Measurements from ENCODE around the gene MED9. TPM values are rescaled to one million over a fixed set of nuclear protein-coding genes. Genes with fewer than 3 reads are reported as not detected.
A peak's percentile ranks its signal among the peaks of the same experiment; 100 is the strongest.

Gene MED9
- total RNA-seq, 2 donors from 2014 or later, result 4.9 to 7.8 TPM

- ATAC-seq, result no peak
- DNase-seq, result no peak
- Histone ChIP-seq H3K4me3 (no peak overlapping the region), H3K9me3 (no peaks in the 10 kb centered on the region), H3K27me3 (no peaks in the 10 kb centered on the region), H3K4me1 (peaks cover 16% of the 10 kb centered on the region), H3K36me3 (replicated peaks in 1 of 2; ENCODE audit: insufficient read depth in 1 of 2, low read depth in 2 of 2) (no peaks in the 10 kb centered on the region), H3K27ac (no peak overlapping the region)
- TF ChIP-seq, protein P1, sequence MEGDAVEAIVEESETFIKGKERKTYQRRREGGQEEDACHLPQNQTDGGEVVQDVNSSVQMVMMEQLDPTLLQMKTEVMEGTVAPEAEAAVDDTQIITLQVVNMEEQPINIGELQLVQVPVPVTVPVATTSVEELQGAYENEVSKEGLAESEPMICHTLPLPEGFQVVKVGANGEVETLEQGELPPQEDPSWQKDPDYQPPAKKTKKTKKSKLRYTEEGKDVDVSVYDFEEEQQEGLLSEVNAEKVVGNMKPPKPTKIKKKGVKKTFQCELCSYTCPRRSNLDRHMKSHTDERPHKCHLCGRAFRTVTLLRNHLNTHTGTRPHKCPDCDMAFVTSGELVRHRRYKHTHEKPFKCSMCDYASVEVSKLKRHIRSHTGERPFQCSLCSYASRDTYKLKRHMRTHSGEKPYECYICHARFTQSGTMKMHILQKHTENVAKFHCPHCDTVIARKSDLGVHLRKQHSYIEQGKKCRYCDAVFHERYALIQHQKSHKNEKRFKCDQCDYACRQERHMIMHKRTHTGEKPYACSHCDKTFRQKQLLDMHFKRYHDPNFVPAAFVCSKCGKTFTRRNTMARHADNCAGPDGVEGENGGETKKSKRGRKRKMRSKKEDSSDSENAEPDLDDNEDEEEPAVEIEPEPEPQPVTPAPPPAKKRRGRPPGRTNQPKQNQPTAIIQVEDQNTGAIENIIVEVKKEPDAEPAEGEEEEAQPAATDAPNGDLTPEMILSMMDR (IDR thresholded peaks at IDR 0.05), result no peak
- TF ChIP-seq POLR2A (IDR thresholded peaks at IDR 0.05), result no peak
- WGBS, 2 donors, result 80 to 81% methylated on average over 9 to 20 of the region's 20 CpGs
- intact Hi-C loops (cut with DNase I), result loop anchor here (5.0 kb wide), 2 partner anchors 53 to 152 kb away; no protein-coding TSS in a partner anchor
Measured at GRCh38 chr17:17504341-17505140, 27.7 kb downstream of the MED9 start.

GRCh38 chr17:17505151-17505550, 28.4 kb downstream of the MED9 start:
- intact Hi-C loops (cut with DNase I), result no loop called here
- no peak for DNase-seq
- 100% methylated on average over 4 to 5 of the region's 5 CpGs for WGBS, 2 donors

DNA sequence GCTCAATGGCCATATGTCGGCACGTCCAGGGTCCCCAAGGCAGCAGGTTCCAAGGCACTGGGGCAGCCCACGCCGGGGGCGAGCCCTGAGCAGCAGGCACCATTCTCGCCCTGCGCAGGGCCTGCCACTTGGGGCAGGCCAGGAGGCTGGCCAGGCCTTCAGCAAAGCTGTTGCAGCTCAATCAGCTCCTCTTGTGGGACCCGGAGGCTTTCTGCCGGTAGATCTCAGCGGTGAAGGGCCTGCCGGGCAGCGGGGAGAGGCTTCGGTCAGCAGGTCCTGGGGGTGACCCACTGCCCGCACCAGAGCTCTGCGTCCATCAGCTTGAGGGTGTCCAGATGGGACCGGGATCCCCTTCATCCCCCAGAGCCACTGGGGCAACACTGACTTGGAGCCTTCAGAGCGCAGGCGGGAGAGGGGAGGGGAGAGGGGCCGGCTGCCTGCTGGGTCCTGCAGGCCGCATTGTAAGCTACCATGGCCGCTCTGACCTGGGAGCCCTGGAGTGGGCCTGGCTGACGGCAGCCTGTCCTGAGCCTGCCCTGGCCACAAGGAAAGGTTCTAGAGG, 28.9 kb downstream of the MED9 start:
- TF ChIP-seq POLR2A (IDR thresholded peaks at IDR 0.05), result no peak
- ATAC-seq (no peak), DNase-seq (no peak)
- H3K27ac ChIP-seq, result peak overlapping the region in 2 of 4 donors; percentile 50 to 68
- no peaks in the 10 kb centered on the region for H3K27me3 ChIP-seq
- no peaks in the 10 kb centered on the region for H3K36me3 ChIP-seq (replicated peaks in 1 of 2; ENCODE audit: insufficient read depth in 1 of 2, low read depth in 2 of 2)
- no peaks in the 10 kb centered on the region for H3K9me3 ChIP-seq
- H3K4me1 ChIP-seq, result peaks cover 16% of the 10 kb centered on the region
- intact Hi-C loops (cut with DNase I), result no loop called here
- 80 to 92% methylated on average over 2 to 22 of the region's 22 CpGs for WGBS, 2 donors
- no peak overlapping the region for H3K4me3 ChIP-seq

More at GRCh38 chr17:17505151-17505550, 28.4 kb downstream of the MED9 start:
- Histone ChIP-seq H3K27ac (no peak overlapping the region), H3K36me3 (replicated peaks in 1 of 2; ENCODE audit: insufficient read depth in 1 of 2, low read depth in 2 of 2) (no peaks in the 10 kb centered on the region), H3K27me3 (no peaks in the 10 kb centered on the region), H3K9me3 (no peaks in the 10 kb centered on the region), H3K4me3 (no peak overlapping the region), H3K4me1 (peaks cover 16% of the 10 kb centered on the region)
- TF ChIP-seq POLR2A (IDR thresholded peaks at IDR 0.05), result no peak
- TF ChIP-seq, protein P1 (IDR thresholded peaks at IDR 0.05), result no peak
- ATAC-seq, result no peak

DNA sequence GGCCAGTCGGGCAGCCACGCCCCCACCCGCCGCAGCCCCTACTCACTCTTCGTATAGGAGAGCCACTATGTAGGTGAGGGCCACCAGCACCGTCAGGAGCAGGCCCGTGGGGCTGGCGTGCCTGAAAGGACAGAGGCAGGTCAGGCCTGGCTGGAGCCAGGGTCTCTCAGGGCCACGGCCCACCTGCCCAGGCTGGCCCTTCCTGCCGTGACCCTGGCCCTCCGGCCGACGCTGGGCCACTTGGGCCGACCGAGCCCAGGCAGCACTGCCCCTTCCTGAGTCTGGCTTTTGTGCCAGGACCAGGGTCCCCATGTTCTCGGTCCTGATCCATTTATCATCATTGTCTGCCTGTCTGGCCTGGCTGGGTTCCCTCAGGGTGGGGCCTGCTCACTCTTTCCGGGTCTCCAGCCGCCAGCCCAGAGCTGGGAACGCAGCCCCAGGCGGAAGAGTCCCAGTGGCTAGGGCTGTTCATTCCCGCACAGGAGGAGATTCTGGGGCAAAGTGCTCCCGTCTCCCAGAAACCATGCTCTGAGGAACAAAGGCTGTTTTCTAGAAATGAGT, 29.5 kb downstream of the MED9 start:
- Histone ChIP-seq H3K27me3 (no peaks in the 10 kb centered on the region), H3K4me1 (peaks cover 16% of the 10 kb centered on the region), H3K27ac (peak overlapping the region; percentile 30 to 71 (median 59)), H3K9me3 (no peaks in the 10 kb centered on the region), H3K36me3 (replicated peaks in 1 of 2; ENCODE audit: insufficient read depth in 1 of 2, low read depth in 2 of 2) (no peaks in the 10 kb centered on the region), H3K4me3 (no peak overlapping the region)
- 72% methylated on average over 22 of the region's 22 CpGs; no CpG with 5 or more reads in 1 of the 2 donors for WGBS, 2 donors
- peak in 3 of 4 donors; percentile 42 to 62 (median 62) for DNase-seq
- intact Hi-C loops (cut with DNase I), result no loop called here
- peak; percentile 63 for ATAC-seq
- TF ChIP-seq POLR2A (IDR thresholded peaks at IDR 0.05), result no peak
- TF ChIP-seq, protein P1 (IDR thresholded peaks at IDR 0.05), result no peak

DNA sequence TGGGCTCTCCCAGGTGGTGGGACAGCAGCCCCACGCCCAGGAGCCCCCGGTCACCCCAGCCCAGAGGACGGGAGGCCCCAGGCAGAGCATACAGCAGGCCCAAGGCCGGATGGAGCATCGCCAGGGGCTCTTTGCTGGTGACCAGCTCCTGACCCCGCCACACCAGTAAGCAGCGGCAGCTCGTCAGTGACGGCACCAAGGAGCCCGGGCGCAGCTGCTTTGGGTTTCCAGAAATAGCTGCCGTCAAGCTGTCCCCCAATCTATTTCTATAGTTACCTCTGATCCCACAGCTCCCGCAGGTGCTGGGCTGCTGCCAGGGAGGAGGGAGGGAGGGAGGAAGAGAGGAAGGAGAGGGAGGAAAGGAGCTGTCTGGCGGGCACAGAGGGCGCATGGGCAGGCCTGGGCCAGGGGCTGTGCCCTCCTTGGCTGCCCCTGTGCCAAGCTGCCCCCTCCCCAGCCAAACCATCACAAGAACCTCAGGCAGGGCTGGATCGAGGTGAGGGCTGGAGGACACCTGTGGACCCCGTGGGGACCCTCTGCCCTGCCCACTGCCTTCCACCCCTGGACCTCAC, 30.2 kb downstream of the MED9 start:
- peak in 3 of 4 donors; percentile 62 to 68 (median 66) for DNase-seq
- intact Hi-C loops (cut with DNase I), result no loop called here
- Histone ChIP-seq H3K27me3 (no peaks in the 10 kb centered on the region), H3K4me1 (peaks cover 16% of the 10 kb centered on the region), H3K9me3 (no peaks in the 10 kb centered on the region), H3K36me3 (replicated peaks in 1 of 2; ENCODE audit: insufficient read depth in 1 of 2, low read depth in 2 of 2) (no peaks in the 10 kb centered on the region), H3K27ac (peak overlapping the region; percentile 30 to 71 (median 59)), H3K4me3 (no peak overlapping the region)
- TF ChIP-seq POLR2A (IDR thresholded peaks at IDR 0.05), result no peak
- TF ChIP-seq, protein P1 (IDR thresholded peaks at IDR 0.05), result no peak
- 60 to 69% methylated on average over 6 to 16 of the region's 17 CpGs for WGBS, 2 donors
- peak; percentile 47 for ATAC-seq

Measured in body of pancreas (tissue), 4 donors.